Stimulated activated CD8-positive, alpha-beta memory T cell treated with anti-CD3 and anti-CD28 coated beads, Interleukin-4, amount 100 ng/mL, for 48 hours (primary cell): ENCODE data around the gene SETDB1.

ENCODE experiments used
- DNase-seq: peaks from one replicate; pipeline ENCODE4 v3.0.0-alpha.2; 2020

Gene SETDB1

DNA sequence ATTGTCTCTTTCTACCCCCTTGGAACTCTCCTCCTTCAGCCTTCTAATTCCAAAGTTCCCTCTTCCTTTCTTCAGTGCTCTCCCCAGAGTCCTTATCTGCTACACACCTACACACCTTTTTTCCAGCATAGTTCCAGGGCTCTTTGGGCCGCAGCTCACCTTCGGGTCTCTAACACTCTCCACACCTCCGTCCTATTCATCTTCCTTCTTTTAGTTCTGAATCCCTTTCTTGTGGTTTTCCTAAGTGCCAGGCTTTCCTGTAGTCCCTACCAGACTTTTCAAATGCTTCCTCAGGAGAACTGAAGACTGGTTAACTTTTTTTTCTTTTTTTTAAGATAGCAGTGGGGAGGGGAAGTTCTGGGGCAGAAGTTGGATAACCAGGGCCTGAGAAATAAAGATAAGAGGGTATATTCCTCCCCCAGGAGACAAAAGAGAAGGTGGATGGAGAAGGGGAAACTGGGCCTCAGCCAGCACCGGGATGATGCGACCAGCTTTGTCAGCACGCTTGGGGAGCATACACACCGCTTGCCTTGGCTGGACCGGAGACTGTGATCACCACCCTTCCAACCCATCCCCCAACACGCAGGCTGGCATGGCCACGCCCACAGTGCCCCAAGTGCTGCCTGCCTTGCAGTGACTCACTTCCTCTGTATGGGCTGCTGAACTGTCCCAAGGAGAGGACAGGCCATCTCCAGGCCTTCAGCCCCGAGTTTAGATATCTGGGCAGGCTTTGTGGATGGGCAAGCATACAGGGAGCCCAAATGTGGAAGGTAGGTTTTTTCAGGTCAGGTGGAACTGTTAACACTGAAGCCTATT, 50.9 kb downstream of the SETDB1 start:
- DNase-seq: peak; percentile 86

DNA sequence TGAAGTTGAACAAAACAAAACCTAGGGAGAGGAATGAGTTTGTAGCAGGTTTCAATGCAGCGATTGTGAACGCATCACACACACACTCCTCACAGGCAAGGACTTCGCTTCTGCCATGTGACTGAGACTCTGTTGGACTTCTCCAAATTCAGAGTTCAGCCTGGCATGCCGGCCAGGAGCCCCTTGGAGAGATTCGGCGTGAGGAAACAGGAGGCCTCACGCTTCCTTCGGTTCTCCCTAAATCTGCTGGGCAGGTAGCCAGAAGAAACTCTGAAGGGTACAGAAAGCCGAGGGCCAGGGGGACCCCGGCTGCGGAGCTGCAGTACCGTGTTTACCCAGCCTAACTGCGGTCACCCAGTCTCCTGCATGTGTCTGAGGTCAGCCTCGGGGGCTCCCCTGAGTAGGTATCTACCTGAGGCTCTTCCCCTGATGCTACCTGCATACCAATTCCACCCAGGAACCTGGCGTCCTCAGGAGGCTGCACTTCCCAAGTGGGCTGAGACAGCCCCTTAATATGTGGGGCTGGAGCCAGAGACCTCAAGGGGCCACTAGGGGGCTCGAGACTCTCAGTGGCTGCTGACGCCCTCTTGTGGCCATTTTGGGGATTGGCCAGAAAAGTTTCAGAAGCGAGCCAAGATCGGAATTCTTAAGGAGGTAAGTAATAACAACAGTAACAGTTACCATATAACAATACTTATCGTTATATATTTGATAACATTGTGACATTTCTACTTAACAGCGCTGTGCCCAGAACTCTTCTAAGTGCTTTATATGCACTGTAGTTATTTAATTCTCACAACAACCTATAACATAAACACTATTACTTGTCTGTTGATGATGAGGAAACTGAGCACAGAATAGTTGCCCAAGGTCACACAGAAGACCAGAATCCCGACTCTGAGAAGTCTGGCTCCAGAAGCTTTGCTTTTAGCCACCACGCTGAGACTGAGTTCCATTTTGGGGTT, 53.2 kb downstream of the SETDB1 start:
- DNase-seq: peak; percentile 94

GRCh38 chr1:150981177-150981804, 55.1 kb downstream of the SETDB1 start:
- no peak for DNase-seq

DNA sequence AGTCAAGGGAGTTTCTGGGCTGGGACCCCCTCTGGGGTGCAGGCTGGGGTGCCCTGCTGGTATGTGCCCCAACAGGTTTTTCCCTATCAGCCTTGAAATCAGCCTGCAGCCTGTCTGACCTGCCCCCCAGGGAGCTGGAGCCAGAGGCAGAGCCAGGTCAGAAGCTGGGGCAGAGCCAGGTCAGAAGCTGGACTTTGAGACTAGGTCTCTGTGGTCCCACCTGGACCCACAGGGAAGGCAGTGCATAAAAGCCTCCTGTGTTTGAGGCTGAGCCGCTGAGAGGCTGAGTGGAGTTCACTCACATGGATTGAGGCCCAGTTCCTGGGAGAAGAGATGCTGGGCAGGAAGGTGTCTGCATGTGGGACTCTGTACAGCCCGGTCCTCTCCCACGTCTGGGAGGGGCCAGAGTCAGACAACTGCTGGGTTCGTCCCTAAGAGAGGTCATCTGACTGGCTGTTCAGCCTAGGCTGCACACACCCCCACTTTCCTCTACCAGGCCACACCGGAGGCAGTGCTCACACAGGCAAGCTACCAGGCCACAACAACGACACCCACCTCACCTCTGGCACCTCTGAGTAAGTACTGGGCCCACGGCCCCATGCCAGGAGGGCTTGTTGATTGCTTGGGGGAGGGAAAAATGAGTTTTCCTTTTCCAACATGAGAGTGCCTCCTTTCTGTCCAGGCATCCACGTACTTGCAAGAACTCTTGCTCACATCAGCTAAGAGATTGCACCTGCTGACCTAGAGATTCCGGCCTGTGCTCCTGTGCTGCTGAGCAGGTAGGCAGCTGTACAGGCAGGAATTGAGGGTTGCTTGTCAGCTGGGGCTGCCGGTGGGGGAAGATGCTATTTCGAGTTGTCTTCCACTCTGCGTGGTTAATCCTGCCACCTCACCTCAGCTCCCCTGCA, 55.9 kb downstream of the SETDB1 start, which contains the start of gene ANXA9:
ANXA9 (plus strand) TSS at position 488 of the 908 bp plus-strand sequence. CDS start 814 bp downstream, outside the sequence.
- DNase-seq: no peak

- no peak for DNase-seq
These were observed 59.1 kb downstream of the SETDB1 start for GRCh38 chr1:150985179-150985825.

DNA sequence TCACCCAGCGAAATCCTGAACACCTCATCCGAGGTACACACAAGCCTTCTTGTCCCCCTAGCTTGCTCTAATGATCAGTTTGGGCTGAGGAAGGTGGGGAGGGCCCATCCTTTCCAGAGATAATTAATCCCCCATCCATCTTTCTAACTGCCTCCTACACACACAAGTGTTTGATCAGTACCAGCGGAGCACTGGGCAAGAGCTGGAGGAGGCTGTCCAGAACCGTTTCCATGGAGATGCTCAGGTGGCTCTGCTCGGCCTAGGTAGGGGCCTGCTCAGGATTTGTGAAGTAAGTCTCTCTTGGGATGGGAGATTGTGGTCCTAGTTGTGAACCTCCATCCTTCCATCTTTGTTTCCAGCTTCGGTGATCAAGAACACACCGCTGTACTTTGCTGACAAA, 61.8 kb downstream of the SETDB1 start:
- DNase-seq: no peak

DNA sequence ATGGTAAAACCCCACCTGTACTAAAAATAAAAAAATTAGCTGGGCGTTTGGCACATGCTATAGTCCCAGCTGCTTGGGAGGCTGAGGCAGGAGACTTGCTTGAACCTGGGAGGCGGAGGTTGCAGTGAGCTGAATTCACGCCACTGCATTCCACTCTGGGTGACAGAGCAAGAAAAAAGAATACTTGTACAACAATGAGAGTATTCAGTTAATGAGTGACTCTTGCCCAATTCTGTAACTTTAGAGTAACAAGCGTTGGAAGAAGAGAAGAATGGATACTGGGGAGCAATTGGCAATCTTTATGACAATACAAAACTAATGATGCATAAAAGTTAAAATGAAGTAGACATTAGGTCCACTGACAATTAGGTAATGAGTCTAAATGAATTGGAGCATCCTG, 66.5 kb downstream of the SETDB1 start:
- DNase-seq: no peak

- DNase-seq: no peak
These were observed 68.1 kb downstream of the SETDB1 start for GRCh38 chr1:150994248-150994647.

- DNase-seq: no peak
These were observed 69.3 kb downstream of the SETDB1 start for GRCh38 chr1:150995460-150995859.

DNA sequence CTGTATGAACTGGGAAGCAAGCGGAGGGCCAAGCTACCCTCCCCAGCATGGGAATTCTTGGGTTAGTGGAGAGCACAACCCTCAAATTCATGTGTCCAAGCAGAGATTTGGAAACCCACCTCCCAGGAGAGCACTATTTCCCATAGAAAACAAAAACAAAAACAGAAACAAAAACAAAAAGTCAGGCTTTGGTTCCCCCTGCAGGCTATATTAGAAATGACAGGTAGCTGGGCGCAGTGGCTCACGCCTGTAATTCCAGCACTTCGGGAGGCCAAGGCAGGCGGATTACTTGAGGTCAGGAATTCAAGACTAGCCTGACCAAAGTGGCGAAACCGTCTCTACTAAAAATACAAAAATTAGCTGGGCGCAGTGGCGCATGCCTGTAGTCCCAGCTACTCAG, 69.7 kb downstream of the SETDB1 start:
- DNase-seq: no peak

- DNase-seq: no peak
These were observed 71.1 kb downstream of the SETDB1 start for GRCh38 chr1:150997126-150997872.

DNA sequence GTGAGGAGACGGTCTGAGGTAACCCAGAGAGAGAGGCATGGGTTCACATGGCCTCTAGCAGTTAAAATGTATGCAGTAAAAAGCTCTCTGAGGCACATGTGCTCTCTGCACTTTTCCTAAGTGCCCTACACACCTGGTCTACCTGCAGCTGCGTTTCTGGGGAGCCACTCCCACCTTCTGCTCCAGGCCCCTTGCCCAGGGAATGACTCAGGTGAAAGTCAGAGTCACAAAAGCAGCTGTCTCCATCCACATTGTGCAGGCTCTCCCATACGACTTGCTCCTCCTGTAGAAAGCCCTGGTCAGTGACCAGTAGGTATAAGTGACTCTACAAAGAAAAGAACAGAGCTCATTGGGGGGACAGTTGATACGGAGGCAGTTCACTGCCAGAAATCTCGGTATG, 71.8 kb downstream of the SETDB1 start:
- DNase-seq: no peak

DNA sequence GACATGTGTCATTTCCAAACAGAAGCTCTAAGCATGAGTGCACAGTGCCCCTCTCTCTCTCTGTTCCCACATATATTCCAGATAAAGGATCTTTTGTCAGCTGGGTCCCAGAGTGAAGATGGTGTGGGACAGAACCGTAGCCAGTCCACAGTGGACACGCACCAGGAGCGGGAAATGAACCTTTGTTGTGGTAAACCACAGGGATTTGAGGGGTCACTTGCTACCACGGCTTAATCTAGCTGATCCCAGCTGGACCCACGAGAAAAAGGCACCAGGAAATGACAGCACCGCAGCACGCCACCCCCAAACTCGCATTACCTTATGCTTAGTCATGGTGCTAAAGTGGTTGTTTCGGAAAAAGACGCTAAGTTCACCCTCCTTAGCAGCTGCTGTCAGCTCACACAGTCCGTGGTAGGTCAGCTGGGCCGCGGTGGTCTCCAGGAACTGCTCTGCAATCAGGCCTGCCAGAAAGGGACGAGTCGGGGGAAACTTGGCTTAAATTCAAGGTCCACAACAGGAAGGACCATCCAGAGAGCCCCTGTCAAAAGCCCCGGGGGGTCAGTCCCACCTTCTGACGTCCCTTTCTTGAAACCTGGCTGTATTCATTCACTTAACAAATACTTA, 73.0 kb downstream of the SETDB1 start:
- peak; percentile 49 for DNase-seq

DNA sequence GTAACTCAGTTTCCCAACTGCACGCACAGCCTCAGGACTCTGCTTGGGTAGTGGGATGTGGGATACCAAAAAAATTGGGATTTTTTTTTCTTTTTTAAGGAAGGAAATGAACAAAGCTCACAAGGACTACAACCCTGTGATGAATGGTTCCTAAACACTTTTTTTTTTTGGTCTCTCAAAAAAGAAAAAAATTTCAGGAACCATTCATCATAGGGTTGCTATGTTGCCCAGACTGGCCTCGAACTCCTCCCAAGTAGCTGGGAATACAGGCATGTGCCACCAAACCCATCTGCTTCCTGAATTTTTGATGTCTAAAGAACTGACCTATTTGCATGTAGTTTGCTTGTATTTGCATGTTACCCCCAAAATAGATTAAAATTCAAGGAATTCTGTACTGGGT, 73.8 kb downstream of the SETDB1 start:
- DNase-seq: no peak

GRCh38 chr1:151000408-151000807, 74.2 kb downstream of the SETDB1 start:
- DNase-seq: no peak

DNA sequence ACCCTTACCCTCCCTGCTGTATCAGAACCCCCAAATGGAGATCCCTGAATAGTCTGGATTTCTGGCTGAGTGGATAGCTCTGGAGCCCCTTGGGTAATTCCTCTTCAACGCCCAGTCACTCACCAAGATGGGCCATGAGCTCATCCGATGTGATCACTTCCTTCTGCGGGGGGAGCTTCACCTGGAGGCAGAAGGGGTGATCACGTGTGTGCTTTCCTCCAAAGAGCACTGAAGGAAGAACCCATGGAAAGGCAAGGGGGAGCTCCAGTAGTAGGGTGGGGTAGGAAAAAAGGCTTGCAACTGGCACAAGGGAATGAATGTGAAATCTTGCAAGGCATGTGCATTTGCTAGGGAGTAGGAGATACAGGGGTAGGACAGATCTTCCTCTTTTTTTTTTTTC, 75.4 kb downstream of the SETDB1 start:
- DNase-seq: no peak

DNA sequence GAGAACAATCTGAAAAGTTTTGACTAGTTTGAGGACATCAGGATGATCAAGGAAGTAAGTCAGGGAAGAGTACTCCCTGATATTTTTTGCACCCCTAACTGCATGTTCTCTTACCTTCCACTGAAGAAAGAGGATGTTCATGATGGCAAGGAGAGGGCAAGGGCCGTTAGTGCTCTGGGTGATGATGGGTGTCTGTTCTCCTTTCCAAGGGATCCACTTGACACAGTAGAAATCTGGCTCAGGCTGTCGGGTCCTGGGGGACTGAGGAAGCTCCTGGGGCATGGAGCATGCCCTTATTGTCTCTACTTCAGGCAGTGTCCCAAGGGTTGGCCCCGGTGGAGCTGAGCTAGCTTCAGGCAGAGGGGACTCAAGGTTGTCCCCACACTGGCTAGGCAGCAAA, 75.9 kb downstream of the SETDB1 start:
- no peak for DNase-seq

- no peak for DNase-seq
These were observed 76.4 kb downstream of the SETDB1 start for GRCh38 chr1:151002611-151003010.

DNA sequence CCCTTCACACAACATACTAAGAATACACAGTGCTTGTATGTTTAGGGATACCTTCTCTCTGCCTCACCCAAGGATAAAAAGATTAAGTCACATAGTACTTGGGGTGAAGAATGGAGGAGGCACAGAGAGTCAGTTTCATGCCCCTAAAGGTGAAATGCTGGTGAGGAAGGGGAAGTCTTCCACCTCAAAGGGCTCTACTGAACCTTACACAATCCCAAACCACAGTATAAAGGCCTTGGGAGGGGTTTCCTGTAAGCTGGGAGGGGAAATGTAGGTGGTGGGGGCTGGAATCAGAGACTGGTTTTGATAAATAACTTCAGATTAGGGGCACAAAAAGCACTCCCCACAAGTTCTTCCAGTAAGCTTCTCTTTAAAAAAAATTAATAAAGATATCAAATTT, 77.0 kb downstream of the SETDB1 start:
- DNase-seq: no peak

DNA sequence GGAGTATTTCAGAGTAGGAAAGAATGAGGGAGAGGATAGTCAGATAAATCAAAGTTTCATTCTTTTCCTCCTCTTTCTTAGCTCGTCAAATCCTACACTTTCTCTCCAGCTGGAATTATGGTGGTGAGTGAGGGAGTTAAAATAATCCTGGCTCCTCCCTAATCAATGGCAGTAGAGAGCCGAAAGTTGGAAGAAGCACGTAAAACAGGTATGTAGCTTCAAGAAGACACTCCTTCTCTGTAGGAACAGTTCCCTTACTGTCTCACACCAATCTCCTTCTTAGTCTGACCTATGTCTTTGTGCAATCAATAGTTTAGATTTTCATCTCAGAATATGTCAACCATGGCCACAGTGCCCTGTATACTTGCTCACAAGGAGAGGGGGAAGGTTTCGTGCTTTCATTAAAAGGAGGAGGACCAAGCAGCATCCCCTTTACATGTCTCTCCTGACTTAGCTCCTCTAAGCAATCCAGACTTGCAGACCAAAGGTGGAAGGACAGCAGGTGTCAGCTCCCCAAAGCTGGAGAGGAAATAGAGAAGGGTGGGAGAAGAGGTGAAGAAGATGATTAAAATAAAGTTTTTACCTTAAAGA, 79.7 kb downstream of the SETDB1 start:
- no peak for DNase-seq
